H1 (cell line): ENCODE data around the gene PKD1L1. TPM values are rescaled to one million over a fixed set of nuclear protein-coding genes. Genes with fewer than 3 reads are reported as not detected.

Experiments
- CTCF ChIA-PET: fragments of 300-600 bp; sonication (Branson Sonifier 250); formaldehyde crosslinking; loops from one replicate; lab custom pipeline; 2021; ENCODE audit not compliant: partially characterized antibody; lab: Charles Lee
- POLR2A ChIA-PET: fragments of 300-600 bp; sonication (Branson Sonifier 250); formaldehyde crosslinking; loops from one replicate; lab custom pipeline; 2021; ENCODE audit warnings: inconsistent platforms; ENCODE audit not compliant: partially characterized antibody; lab: Charles Lee
- DNase-seq, 2 experiments: peaks; one replicate each; pipeline versions ENCODE4 v3.0.0 to v3.0.0-alpha.2; 2010 to 2022; ENCODE audit warnings: low spot score in 2 of 2, low read depth in 1 of 2, mixed read lengths in 1 of 2
- FAIRE-seq: peaks from 2 replicates; lab custom pipeline; 2011; peaks lifted over from hg19 to GRCh38; lab: Jason Lieb, UNC
- H2AFZ ChIP-seq: 2 replicates; pipeline ENCODE4 v1.8.1; 2012; ENCODE audit warnings: low read length, inconsistent platforms
- H2AK5ac ChIP-seq: 2 replicates; pipeline ENCODE4 v1.6.1; 2013; ENCODE audit warnings: low read depth, low read length
- H2BK120ac ChIP-seq: replicated peaks from 2 replicates; pipeline ENCODE3; 2013; ENCODE audit warnings: low read depth, low read length, inconsistent platforms
- H2BK12ac ChIP-seq: 2 replicates; pipeline ENCODE4 v1.6.1; 2013; ENCODE audit warnings: low read depth, low read length
- H2BK15ac ChIP-seq: 2 replicates; pipeline ENCODE4 v1.6.1; 2013; ENCODE audit warnings: low read length
- H2BK20ac ChIP-seq: 2 replicates; pipeline ENCODE4 v1.6.1; 2013; ENCODE audit warnings: low read length
- H2BK5ac ChIP-seq: 2 replicates; pipeline ENCODE4 v1.6.1; 2013; ENCODE audit warnings: low read depth, low read length
- H3K14ac ChIP-seq: 2 replicates; pipeline ENCODE4 v1.6.1; 2013; ENCODE audit warnings: inconsistent platforms; ENCODE audit not compliant: insufficient read length
- H3K18ac ChIP-seq: 2 replicates; pipeline ENCODE4 v1.6.1; 2013; ENCODE audit warnings: low read length; ENCODE audit errors: extremely low read depth
- H3K23ac ChIP-seq: 2 replicates; pipeline ENCODE4 v1.6.1; 2013; ENCODE audit warnings: inconsistent platforms; ENCODE audit not compliant: insufficient read length
- H3K23me2 ChIP-seq: 2 replicates; pipeline ENCODE4 v1.6.1; 2013; ENCODE audit warnings: low read depth, low read length
- H3K27ac ChIP-seq: 2 replicates; pipeline ENCODE4 v1.6.1; 2011; ENCODE audit warnings: low read depth, low read length, inconsistent platforms
- H3K27me3 ChIP-seq, 4 experiments: replicated peaks in 1 of 4; 1 replicate in 1 of 4; 2 replicates in 3 of 4; pipeline versions ENCODE4 v1.6.1 to v1.8.1; 2011 to 2013; ENCODE audit warnings: low read length in 3 of 4, mild to moderate bottlenecking in 3 of 4, inconsistent platforms in 2 of 4, mixed read lengths in 2 of 4, moderate library complexity in 1 of 4; ENCODE audit not compliant: control insufficient read depth in 3 of 4, insufficient read depth in 3 of 4; ENCODE audit errors: extremely low read depth in 1 of 4
- H3K36me3 ChIP-seq, 4 experiments: 2 replicates each; pipeline versions ENCODE4 v1.6.1 to v1.8.1; 2011 to 2013; ENCODE audit warnings: mild to moderate bottlenecking in 4 of 4, low read length in 3 of 4, moderate library complexity in 2 of 4, control low read depth in 1 of 4, inconsistent platforms in 1 of 4; ENCODE audit not compliant: insufficient read depth in 4 of 4, control insufficient read depth in 2 of 4
- H3K4ac ChIP-seq: replicated peaks from 2 replicates; pipeline ENCODE3; 2013; ENCODE audit warnings: low read length, low read depth, mixed read lengths, inconsistent platforms; ENCODE audit not compliant: insufficient read length
- H3K4me1 ChIP-seq, 4 experiments: replicated peaks in 1 of 4; 1 replicate in 1 of 4; 2 replicates in 3 of 4; pipeline versions ENCODE4 v1.6.1 to v1.8.1; 2011 to 2013; ENCODE audit warnings: low read length in 3 of 4, inconsistent platforms in 2 of 4, mixed read lengths in 1 of 4; ENCODE audit not compliant: insufficient read depth in 4 of 4, control insufficient read depth in 3 of 4
- H3K4me2 ChIP-seq, 2 experiments: 2 replicates each; pipeline versions ENCODE4 v1.6.1 to v1.8.1; 2011 to 2013; ENCODE audit warnings: low read depth in 2 of 2, low read length in 2 of 2, control low read depth in 1 of 2, inconsistent platforms in 1 of 2, mild to moderate bottlenecking in 1 of 2; ENCODE audit not compliant: insufficient read depth in 1 of 2
- H3K4me3 ChIP-seq, 4 experiments: fragments of 200-600, 300-600 bp in 1 of 4; sonication (generic), shearing (Covaris generic), sonication (Bioruptor Twin) in 1 of 4; 2 replicates each; pipeline versions ENCODE4 v1.5.1 to v1.8.1; 2011 to 2016; ENCODE audit warnings: low read length in 4 of 4, low read depth in 3 of 4, control low read depth in 2 of 4, inconsistent platforms in 2 of 4, mild to moderate bottlenecking in 2 of 4, mixed read lengths in 1 of 4, moderate library complexity in 1 of 4; ENCODE audit not compliant: insufficient read depth in 2 of 4; ENCODE audit errors: extremely low read depth in 1 of 4
- H3K56ac ChIP-seq: replicated peaks from 2 replicates; pipeline ENCODE3; 2013; ENCODE audit warnings: low read depth, mild to moderate bottlenecking, mixed read lengths, low read length, inconsistent platforms; ENCODE audit not compliant: insufficient read length
- H3K79me1 ChIP-seq: 2 replicates; pipeline ENCODE4 v1.6.1; 2013; ENCODE audit warnings: low read depth, low read length, control low read depth
- H3K79me2 ChIP-seq, 2 experiments: 2 replicates each; pipeline versions ENCODE4 v1.6.1 to v1.8.1; 2012 to 2013; ENCODE audit warnings: low read length in 2 of 2, mild to moderate bottlenecking in 2 of 2, inconsistent platforms in 1 of 2; ENCODE audit not compliant: insufficient read depth in 2 of 2, control insufficient read depth in 1 of 2
- H3K9ac ChIP-seq, 4 experiments: replicated peaks in 1 of 4; 1 replicate in 1 of 4; 2 replicates in 3 of 4; pipeline versions ENCODE4 v1.6.1 to v1.8.1; 2011 to 2013; ENCODE audit warnings: low read depth in 3 of 4, low read length in 3 of 4, control low read depth in 2 of 4, mild to moderate bottlenecking in 2 of 4, moderate library complexity in 2 of 4, inconsistent platforms in 1 of 4; ENCODE audit errors: extremely low read depth in 1 of 4
- H3K9me3 ChIP-seq, 2 experiments: 2 replicates each; pipeline versions ENCODE4 v1.6.1 to v1.8.1; 2012 to 2013; ENCODE audit warnings: mild to moderate bottlenecking in 2 of 2, moderate library complexity in 2 of 2, control low read depth in 1 of 2, inconsistent platforms in 1 of 2, low read depth in 1 of 2, low read length in 1 of 2, mixed read lengths in 1 of 2; ENCODE audit not compliant: insufficient read depth in 2 of 2
- H4K20me1 ChIP-seq, 2 experiments: replicated peaks in 1 of 2; 2 replicates each; pipeline versions ENCODE3 to v1.8.1; 2011 to 2013; ENCODE audit warnings: inconsistent platforms in 2 of 2, low read length in 2 of 2, mild to moderate bottlenecking in 1 of 2; ENCODE audit not compliant: insufficient read depth in 2 of 2, control insufficient read depth in 1 of 2
- H4K5ac ChIP-seq: 2 replicates; pipeline ENCODE4 v1.6.1; 2013; ENCODE audit warnings: low read length, low read depth, mixed read lengths, inconsistent platforms; ENCODE audit not compliant: insufficient read length
- H4K8ac ChIP-seq: 2 replicates; pipeline ENCODE4 v1.8.0; 2013; ENCODE audit warnings: mild to moderate bottlenecking, moderate library complexity, low read length, inconsistent platforms; ENCODE audit not compliant: insufficient read depth; ENCODE audit errors: extremely low read depth
- H4K91ac ChIP-seq: replicated peaks from 2 replicates; pipeline ENCODE3; 2013; ENCODE audit warnings: low read length, mixed read lengths, inconsistent platforms; ENCODE audit not compliant: insufficient read length
- ASH2L ChIP-seq: fragments of 200-600, 300-600 bp; sonication (generic); IDR thresholded peaks from one replicate; pipeline ENCODE4 v1.7.1; 2017; ENCODE audit warnings: low read length
- JUND ChIP-seq: IDR thresholded peaks from 2 replicates; pipeline ENCODE4 v1.6.1; 2011; ENCODE audit warnings: mild to moderate bottlenecking, improper control_type of control experiment, low read length
- SP4 ChIP-seq: IDR thresholded peaks from 2 replicates; pipeline ENCODE4 v1.6.1; 2012; ENCODE audit warnings: low read length, inconsistent platforms
- ZNF274 ChIP-seq: IDR thresholded peaks from 2 replicates; pipeline ENCODE4 v1.7.0; 2012; ENCODE audit warnings: low read length, borderline replicate concordance; ENCODE audit errors: extremely low read depth
- WGBS, 2 experiments: shearing (Covaris generic) in 1 of 2; methylation state at CpG; one replicate each; pipeline versions ENCODE4 v1.1.6 to v1.1.7; 2013 to 2015; ENCODE audit warnings: low lambda C conversion rate in 2 of 2, mixed read lengths in 2 of 2, inconsistent platforms in 1 of 2, low coverage in 1 of 2, missing lambda C conversion rate in 1 of 2; ENCODE audit not compliant: insufficient replicate concordance in 2 of 2, insufficient coverage in 1 of 2, insufficient read length in 1 of 2; ENCODE audit errors: extremely low coverage in 1 of 2, missing lambda C conversion rate in 1 of 2; 5-methylcytosine and 5-hydroxymethylcytosine counted together
- polyA plus RNA-seq, 7 experiments: library from polyadenylated mRNA; depleted of rRNA in 3 of 7; stranded (reverse) in 5 of 7; unstranded in 2 of 7; fragments of >200 nt in 5 of 7; fragments of 200-250 nt in 2 of 7; gene quantifications; 1 replicate in 5 of 7; 2 replicates in 1 of 7; 4 replicates in 1 of 7; pipeline versions ENCODE4 v1.2.1 to v1.2.3, GENCODE V29; 2011 to 2013; ENCODE audit warnings: missing spikeins in 2 of 7, mixed read lengths in 2 of 7
- total RNA-seq: library from RNA; stranded (reverse); fragmentation: NEBNext Ultra II Directional; extraction: Animal tissue kit (Norgen Biotek cat#: 25700); gene quantifications from 2 replicates; pipeline ENCODE4 v1.2.1, GENCODE V29; 2021

The PKD1L1 gene
- total and polyA plus RNA-seq, 2 of the 8 experiments (the other 6 are each of a cell fraction or from before 2014, with no cell fraction given) = 0.22 to 0.35 TPM

GRCh38 chr7:47947355-47947749, 914 bp downstream of the PKD1L1 start:
- CTCF ChIA-PET = interaction anchor here (0.8 to 6.8 kb wide), 7 partner anchors 8 to 209 kb away, joined by 3 to 34 read pairs (median 6); no protein-coding TSS in a partner anchor
- no peaks in the 10 kb centered on the region for H3K79me1 ChIP-seq
- H2AK5ac ChIP-seq = no peak overlapping the region
- H4K8ac ChIP-seq = no peak overlapping the region
- no peak overlapping the region for H3K4me2 ChIP-seq
- peaks cover 0 to 4% (median 0%) of the 10 kb centered on the region in 4 experiments; a peak in 3 of 7 replicates for H3K4me1 ChIP-seq
- 90% methylated on average over 7 of the region's 7 CpGs; no CpG with 5 or more reads in 1 of the 2 experiments for whole genome bisulfite sequencing, 2 experiments
- no peak overlapping the region for H3K9ac ChIP-seq
- no peak overlapping the region for H2BK120ac ChIP-seq
- H3K27ac ChIP-seq = no peak overlapping the region
- H3K56ac ChIP-seq = no peak overlapping the region
- POLR2A ChIA-PET = interaction anchor here (1.5 kb wide), 1 partner anchor 21 kb away, joined by 5 read pairs; no protein-coding TSS in a partner anchor
- H2BK15ac ChIP-seq = no peak overlapping the region; the same call in 1 of the 2 replicates
- no peaks in the 10 kb centered on the region for H3K9me3 ChIP-seq
- no peak overlapping the region for H3K4me3 ChIP-seq
- no peak overlapping the region for H2BK12ac ChIP-seq
- H2BK5ac ChIP-seq = no peak overlapping the region
- H3K23me2 ChIP-seq = peaks cover 5% of the 10 kb centered on the region; the same call in 1 of the 2 replicates
- H2AFZ ChIP-seq = no peak overlapping the region
- DNase-seq (no peak), FAIRE-seq (no peak)
- peaks cover 0 to 3% of the 10 kb centered on the region in 2 experiments for H4K20me1 ChIP-seq
- H2BK20ac ChIP-seq = no peak overlapping the region
- no peak overlapping the region for H3K18ac ChIP-seq
- TF ChIP-seq SP4 (no peak), ASH2L (no peak), ZNF274 (no peak), JUND (no peak)
- H4K5ac ChIP-seq = no peak overlapping the region
- no peaks in the 10 kb centered on the region for H3K27me3 ChIP-seq
- H3K14ac ChIP-seq = no peak overlapping the region
- no peaks in the 10 kb centered on the region for H3K79me2 ChIP-seq
- H3K36me3 ChIP-seq = no peaks in the 10 kb centered on the region
- no peak overlapping the region for H4K91ac ChIP-seq
- no peak overlapping the region for H3K23ac ChIP-seq
- H3K4ac ChIP-seq = no peak overlapping the region
